COLO829 (cell line): ENCODE measurements around the gene PYGO2.

Source experiments
- DNase-seq: peaks from one replicate; pipeline ENCODE4 v3.0.0; 2012; ENCODE audit warnings: low spot score

Gene PYGO2, protein sequence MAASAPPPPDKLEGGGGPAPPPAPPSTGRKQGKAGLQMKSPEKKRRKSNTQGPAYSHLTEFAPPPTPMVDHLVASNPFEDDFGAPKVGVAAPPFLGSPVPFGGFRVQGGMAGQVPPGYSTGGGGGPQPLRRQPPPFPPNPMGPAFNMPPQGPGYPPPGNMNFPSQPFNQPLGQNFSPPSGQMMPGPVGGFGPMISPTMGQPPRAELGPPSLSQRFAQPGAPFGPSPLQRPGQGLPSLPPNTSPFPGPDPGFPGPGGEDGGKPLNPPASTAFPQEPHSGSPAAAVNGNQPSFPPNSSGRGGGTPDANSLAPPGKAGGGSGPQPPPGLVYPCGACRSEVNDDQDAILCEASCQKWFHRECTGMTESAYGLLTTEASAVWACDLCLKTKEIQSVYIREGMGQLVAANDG

DNA sequence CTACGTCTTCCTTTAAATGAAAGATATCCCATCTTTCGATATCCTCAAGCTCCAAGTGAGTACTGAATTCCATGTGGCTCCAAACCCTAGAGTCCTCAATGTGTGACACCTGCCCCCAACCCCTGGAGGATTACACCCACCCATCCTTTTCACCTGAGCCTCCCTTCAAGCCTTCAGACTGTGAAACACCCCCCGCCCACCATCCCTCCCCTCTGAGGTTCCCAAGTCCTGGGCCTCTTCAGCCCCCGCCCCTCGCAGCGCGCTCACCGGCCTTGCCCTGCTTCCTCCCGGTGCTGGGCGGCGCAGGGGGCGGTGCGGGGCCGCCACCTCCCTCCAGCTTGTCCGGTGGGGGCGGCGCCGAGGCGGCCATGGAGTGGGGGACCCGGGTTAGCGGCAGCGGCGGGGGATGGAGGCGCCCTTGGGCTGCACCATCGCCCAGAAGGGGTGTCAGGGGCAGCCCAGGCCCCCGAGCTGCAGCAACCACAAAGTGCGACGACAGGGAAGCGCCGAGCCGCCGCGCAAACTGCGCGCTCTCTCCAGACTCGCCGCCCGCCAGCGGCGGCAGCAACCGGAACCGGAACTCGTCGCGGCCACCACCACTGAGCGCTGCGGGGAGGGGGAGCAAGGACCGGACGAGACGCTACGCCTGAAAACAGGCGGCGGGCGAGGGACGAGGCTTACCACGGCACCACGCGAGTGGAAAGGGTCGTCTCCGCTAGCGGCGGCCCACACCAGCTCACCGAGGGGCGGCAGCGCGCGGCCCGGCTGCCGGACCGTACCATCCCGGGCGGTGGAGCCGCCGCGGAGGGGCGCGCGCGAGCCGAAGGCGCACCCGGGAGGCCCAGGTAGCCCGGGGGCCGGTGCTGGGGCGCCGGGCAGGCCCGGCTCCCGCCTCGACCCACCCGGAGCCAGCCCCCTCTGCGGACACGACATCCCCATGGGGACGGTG, at the start of gene PYGO2:
Gene PYGO2 (minus strand): TSS at position 576 of the 949 bp plus-strand sequence. CDS start 206 bp downstream, at position 370.
- peak; percentile 61 for DNase-seq

DNA sequence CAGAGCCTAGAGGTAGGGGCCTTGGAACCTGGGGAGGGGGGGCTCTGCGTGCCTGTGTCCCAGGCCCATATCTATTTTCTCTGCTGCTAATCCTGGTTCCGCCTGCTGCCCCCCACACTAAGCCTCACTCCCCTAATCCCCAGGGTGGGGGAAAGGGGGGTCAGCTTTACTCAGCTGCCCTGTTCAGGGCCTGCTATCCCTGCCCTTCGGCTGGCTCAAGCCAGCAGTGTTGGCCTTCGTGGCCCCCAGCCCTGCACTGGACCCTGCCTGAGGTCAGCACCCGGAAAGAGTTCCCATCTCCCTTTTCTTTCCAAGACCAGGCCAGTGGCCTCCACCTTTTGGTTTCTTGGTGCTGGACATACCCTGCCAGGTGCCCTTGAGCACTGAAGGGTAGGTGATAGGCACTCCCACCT, 49.4 kb upstream of the PYGO2 start:
- DNase-seq, result no peak

DNA sequence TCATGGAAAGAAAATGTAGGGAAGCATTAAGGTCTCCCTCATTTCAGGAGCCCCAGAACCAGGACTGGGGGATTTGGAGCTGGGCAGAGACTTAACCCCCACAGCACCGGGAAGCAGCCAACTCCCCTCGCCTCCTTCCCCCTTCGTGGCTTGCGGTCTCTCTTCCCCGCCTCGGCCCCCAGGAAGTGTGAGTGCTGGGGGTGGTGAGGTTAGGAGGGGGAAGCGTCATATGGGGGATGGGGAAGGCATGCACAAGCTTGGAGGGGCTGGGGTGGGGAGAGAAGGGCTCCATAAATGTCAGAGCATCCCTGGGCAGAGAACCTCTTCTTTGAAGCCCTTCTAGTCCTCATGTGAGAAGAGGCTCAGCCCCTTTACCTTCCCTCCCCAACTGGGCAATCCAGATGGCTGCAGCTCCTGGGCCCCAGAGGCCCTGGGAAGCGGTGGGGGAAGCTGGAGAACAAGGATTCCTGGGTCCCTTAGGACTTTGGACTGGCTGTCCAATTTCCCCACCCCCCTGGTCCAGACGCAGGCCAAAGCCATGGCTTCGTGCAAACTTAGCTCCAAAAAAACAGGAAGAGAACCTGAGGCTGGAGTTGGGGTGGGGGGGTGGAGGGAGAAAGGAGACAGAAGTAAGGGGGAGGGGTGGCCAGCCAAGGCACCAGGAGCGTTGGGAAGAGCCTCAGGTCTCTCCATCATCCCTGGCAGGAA, 48.8 kb upstream of the PYGO2 start:
- no peak for DNase-seq

DNA sequence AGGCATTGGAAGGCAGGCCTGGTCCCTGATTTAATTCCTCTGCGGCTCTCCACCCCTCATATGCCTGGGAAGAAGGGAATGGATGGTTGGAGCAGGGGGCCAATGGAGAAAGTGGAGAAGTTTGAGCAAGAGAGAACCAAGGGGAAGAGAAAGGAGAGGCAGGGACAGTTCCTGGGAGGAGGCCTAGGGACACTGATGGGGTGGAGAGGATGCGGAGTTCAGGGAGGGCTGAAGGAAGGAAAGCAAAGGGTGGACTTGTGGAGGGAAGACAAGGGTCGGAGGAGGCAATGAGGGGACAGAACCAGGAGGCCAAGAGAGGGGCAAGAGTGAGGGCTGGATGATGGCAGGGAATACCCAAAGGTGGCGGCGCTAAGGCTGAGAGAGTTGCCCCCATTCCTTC, 48.2 kb upstream of the PYGO2 start:
- no peak for DNase-seq

DNA sequence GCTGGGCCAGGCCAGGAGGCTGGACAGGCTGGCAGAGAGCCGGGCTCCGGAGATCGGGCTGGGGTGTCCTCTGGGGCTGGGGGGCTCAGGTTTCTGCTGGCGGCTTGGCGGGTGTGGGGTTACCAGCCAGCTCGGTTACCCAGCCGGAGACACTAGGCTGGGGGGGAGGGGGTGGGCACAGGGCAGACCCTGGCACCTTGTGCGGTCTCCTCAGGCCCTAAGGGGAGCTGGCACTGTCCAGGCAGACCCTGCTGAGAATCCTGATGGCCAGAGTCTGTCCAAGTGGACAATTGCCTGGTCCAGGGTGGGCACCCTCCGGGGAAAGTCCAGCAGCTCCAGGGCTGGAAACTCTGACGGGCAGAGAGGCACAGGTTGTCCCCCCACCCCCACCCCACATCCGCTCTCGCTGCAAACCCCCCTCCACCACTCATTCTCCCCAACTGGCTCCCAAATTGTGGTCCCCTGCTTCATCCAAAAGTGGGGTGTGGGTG, 47.7 kb upstream of the PYGO2 start:
- no peak for DNase-seq

DNA sequence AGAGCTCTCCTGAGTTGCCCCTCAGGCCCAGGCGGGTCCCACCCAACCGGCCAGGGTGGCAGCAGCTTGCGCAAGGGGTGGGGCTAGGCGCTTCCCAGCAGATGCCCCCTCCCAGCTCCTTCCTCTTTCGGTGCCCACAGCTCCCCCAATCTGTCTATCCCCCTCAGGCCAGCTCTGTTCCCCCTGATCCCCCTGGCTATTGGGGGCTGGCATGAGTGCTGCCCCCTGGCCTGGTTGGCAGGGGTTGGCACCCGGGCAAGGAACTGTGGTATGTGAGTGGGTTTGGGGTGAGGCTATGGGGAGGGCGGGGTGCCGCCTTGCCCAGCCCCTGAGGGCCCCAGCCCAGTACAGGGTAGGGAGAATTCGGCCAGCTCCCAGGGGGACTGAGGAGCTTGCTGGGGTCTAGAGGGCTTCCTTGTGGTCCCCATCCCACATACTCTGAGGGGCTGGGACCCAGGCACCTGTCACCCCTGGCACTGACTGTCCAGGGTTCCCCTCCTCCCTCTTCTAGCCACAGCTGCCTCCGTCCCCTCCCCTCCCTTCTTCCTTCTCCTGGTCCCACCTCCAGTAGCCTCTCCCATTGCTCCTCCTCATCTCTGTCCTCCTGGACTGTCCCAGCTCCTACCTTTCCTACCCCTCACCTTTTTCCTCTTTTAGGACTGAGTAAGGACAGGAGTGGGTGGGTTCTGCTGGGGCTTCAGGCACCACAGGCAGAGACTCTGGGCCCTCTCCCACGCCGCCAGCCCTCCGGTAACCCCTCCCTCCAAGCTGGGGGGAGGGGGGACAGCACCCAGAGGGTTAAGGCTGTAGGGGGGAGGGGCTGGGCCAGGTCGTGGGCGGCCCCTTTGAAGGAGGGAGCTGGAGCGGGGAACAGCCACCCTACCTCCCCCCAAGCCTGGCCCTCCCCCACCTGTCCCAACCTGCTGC, 46.7 kb upstream of the PYGO2 start:
- DNase-seq, result no peak

DNA sequence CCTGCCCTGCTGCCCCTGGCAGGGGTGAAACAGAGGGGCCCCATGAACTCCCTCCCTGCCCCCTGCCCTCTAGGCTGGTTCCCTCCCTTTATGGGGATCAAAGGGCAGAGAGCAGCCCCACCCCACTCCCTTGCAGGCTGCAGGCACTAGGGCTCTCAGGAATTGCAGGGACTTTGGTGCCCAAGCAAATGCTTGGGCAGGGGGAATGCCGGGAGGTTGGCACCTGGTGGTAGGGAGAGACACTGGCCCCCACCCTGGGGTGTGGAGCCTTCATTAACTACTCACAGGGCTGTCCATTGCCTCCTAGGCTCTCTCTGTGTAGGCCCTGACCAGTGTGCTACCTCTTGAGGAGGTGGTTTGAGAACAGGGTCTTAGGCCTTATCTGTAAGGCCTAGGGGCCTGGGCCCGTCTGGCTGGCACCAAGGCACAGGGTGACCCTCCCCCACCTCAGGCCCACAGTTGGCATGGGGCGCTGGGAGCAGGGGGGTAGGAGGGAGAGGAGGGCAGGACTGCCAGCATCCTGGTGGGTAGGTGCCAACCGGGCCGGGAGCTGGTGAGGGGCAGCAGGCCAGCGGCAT, 45.8 kb upstream of the PYGO2 start:
- DNase-seq, result no peak

DNA sequence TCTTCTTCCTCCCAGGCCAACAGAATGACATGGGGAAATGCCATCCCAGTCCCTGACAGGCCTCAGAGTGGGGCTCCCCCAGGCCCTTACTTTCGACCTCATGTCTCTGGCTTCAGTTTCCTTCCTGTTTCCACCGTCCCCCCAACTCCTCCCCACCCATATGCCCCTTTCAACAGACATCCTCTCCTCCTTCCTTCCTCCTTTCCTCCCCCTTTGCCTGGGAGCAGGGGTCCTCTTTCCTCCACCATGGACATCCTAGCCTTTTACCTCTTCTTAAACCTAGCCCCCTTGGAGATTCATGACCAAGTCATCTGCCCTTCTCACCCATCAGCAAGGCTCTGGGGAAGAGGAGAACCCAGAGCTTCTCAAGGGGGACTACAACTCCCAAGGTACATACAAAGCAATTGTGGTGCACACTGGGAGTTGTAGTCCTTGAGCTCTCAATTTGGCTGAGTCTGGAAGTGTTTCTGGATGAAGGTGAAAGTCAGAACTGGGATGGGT, 45.1 kb upstream of the PYGO2 start:
- DNase-seq, result no peak

DNA sequence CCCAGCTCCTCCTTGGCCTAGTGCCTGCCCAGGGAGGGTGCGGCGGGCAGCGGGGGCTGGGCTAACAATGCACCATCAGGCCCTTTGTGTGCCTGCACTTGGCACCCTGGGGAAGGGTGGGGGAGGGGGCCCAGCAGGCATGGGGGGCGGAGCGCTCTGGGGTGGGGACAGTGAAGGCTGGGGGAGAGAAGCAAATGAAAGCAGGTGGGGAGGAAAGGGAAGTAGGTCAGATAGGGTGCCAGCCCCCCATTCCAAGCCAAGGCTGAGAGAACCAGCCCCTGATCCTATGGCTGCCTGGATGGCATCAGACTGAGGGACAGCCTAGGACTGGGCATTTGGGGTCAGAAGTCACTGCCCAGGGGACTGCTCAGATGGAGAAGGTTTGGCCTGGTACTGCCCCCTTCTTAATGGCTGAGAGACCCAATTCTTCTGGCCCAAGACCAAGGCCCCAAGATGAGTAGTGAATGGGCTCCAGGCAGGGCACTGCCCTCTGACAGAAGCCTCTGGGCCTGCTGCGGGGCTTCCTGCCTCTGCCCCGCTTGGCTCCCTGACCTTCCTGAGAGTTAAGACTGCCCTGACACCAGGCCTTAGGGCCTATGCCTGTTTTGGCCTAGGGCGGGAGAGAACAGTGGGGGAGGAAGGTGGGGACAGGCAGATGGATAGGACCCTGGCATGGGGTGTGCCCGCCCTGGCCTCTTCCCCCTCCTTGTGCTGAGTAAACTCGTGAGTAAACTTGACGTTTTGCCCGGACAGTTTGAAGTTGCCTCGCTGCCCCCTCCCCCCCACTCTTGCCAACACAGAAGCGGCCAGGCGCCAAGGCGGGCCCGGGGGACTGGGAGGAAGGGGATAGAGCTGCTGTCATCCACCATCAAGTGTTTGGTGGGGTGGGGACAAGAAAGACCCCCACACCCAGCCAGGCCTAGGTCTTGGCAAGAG, 43.8 kb upstream of the PYGO2 start:
- no peak for DNase-seq

DNA sequence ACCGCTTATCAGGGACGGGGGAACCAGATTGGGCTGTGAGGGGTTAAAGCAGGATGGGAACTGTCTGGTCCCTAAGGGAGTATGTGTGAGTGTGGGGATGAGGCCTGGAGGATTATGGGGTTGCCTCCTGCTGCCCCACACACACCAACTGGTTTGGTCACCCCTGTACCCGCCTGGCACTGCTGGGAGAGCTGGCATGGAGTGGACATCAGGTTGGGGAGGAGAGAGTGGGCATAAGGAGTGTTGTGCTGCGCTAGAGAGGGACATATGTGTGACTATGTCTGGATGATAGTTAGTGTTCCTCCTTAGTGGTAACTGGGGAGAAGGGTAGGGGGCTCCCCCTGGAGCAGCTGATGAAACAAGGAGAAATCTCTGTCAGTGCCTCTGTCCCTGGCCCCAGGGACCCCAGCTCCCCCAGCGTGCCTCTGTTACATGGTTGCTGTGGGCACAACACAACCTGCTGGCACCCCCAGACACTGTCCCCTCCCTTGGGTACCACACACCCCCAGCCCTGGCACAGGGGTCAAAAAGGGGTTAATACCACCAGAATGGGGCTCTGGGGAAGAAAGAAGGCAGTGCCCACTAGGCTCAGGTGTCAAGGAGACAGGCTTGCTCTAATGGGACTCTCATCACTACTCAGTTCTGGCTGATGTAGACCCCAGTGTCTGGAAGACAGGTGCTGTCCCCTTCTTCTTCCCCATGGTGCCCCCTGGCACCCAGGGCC, 42.9 kb upstream of the PYGO2 start:
- DNase-seq, result no peak

DNA sequence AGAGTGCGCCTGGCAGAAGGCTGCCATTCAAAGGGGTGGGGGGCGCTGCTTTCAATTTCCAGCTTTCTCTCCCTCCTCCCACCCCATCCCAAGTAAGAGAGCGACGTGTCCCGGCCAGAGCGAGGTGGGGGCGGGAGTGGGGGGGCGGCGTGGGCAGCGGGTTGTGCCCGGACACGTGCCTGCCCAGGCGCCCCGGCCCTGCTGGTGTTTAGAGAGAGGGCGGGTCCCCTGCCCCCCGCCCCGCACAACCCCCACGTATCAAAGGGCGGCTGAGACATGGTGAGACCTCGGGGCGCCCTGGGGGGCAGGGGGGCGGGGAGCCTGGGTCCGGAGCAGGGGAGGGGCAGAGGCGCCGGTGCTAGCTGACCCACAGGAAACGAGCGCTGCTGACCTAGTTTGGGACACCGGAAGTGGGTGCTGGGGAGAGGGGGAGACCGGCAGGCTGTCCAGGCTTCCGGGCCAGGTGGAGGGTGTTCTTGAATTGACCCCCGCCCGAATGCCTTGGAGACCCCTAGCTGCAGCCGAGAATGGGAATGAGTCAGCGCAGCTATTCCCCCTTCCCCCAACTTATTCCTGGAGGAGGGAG, 42.3 kb upstream of the PYGO2 start:
- DNase-seq, result no peak

DNA sequence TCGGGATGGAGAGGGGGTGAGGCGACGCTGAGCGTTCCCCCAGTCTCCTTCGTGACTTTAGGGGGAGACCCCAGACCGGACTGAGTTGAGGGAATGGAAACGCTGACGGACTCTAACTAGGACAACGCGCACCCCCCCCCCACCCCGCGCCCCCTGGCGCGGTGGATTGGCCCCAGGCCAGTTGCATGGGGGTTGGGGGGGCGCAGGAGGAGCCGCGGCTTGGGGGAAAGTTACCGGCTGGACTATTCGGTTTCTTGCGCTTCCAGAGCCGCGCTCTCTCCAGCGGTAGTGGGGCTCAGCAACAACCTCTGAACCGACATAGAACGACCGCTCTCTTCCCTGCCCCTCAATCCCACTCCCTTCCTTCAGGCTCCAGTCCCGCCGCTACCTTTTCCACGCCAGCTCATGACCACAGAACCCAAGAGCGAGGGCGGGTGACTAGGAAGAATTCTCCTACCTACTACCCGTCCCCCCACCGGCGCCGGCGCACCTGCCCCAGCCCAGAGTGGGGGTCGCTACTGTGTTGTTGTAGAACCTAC, 41.7 kb upstream of the PYGO2 start:
- DNase-seq, result no peak

DNA sequence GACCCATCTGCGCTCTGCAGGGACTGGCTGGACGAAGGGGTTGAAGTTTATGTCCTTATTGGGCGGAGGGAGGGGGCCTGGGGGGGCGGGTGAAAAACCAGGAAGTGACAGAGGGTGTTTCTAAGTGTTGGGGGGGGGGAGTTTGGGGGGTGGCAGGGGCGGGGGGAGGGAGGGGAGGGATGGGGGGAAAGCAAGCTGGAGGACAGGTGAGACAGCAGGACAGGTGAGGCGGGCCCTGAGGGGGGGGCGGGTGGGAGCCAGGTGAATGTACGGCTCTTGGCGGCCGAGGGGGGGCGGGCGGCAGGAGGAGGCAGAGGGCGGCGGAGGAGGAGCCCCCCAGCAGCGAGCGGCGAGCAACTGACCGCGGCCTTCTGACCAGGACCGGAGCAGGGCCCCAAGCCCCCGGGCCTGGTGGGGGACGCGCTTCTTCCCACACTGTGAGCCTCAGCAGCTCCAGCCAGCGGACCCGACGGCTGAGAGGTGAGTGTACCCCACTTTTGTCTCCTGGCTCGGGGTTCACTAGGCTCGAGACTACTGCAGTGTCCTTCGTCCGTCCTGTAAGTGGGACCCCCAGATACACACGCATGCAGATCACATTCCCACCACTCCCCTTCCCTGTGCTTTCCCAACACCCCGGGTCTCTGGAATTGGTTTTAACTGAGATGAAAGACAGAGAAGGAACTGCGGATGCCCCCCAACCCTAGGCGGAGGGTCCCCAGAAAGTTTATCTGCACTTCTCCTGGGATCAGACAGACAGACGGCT, 41.1 kb upstream of the PYGO2 start, which contains the start of gene ZBTB7B:
Gene ZBTB7B (plus strand): TSS at position 339 of the 763 bp plus-strand sequence. CDS start 11,859 bp downstream, outside the sequence.
- peak; percentile 76 for DNase-seq

DNA sequence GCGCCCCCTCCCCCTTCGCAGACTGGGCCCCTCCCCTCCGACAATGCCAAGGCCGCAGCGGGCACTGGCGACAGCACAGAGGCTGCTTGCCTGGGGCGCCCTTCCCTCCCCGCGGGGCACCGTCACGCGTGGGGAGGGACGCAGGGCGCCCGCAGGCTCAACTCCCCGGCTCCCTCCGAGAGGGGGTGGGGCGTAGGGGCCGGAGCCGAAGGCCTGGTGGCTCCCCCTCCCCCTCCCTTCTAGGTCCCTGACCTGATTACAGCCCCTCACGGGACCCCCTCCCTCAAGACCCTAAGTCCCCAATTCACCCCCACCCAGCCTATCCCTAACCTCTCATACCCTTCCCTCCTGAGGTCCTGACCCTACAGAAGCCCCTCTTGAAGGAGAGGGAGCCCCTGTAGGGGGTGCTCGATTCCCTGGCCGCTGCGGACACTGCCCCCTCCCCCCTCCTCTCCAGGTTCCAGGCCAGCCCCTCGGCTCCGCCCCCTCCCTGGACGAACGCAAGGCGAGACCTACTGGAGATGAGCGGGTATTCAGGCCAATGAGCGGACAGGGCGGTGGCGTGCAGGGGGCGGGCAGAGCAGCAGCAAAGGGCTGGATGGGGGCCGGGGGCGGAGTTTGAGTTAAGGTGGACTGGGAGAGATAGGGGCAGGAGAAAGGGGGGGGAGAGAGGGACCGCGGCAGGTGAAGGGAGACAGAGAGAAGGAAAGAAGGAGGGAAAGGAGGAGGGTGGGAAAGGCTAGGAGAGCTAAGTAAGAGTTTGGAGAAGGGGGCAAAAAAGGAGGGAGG, 40.3 kb upstream of the PYGO2 start:
- DNase-seq, result peak; percentile 100

DNA sequence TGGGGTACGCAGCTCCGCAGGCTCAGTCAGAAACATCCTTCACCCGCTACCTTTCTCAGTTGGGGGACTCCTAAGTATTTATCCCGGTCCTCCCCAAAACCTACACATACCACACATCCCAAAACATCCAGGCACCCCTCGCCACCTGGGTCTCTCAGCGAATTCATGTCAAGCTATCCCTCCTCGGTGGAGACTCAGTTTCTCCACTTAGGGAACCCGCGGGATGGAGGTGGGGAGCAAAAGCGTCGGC, 39.8 kb upstream of the PYGO2 start:
- DNase-seq, result no peak

DNA sequence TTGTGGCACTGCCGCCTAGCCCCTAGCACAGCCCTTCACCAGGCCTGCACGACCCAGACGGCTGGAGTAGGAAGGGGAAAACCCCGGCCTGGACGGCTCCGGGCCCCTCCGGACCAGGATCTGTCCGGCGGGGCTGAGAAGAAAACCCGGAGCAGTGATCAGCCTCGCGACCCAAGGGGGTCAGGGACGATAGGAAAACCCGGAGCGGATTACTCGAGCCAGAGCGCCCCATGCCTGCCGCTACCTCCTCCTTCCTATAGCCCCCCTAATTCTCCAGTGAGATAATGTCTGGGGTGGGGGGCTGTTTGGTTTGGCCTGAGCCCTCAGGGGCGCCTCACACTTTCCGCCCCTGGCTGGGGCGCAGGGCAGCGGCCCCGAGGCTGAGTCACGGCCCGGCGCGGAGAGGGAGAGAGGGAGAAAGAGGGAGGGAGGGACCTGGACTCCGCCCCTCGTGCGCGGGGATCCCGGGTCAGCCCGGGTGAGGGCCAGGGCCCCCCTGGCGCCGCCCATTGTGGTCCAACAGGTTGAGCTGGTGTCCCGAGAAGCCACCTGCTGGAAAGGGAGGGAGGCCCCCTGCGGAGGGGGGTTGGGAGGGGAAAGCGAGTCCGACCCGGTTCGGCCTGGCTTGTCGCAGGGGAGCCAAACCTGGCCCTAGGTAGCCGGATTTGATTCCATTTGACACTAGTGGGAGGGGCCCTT, 39.3 kb upstream of the PYGO2 start:
- peak; percentile 92 for DNase-seq
